Activated CD8-positive, alpha-beta T cell treated with anti-CD3 and anti-CD28 coated beads for 36 hours (primary cell): ENCODE data around the gene COL11A2. TPM values are rescaled to one million over a fixed set of nuclear protein-coding genes. Genes with fewer than 3 reads are reported as not detected.

Experiments used
- ATAC-seq: fragments of 200-7000 bp; cut with Tn5 transposase; one replicate; pipeline ENCODE4 v1.10.0; 2021; ENCODE audit warnings: mild to moderate bottlenecking, moderate library complexity
- CTCF ChIA-PET: fragments of 350-600 bp; sonication (Branson Sonifier 250); formaldehyde crosslinking; loops from one replicate; lab custom pipeline; 2021; ENCODE audit warnings: antibody characterized with exemption; lab: Charles Lee
- POLR2A ChIA-PET: fragments of 350-600 bp; sonication (Branson Sonifier 250); formaldehyde crosslinking; loops from one replicate; lab custom pipeline; 2021; ENCODE audit warnings: antibody characterized with exemption; lab: Charles Lee
- DNase-seq: peaks from one replicate; pipeline ENCODE4 v3.0.0-alpha.2; 2020
- H3K27ac Mint-ChIP-seq: one replicate; pipeline ENCODE4 v1.8.0; 2021; ENCODE audit warnings: mild to moderate bottlenecking, mixed read lengths
- H3K27me3 Mint-ChIP-seq: one replicate; pipeline ENCODE4 v1.8.0; 2021; ENCODE audit warnings: mixed read lengths
- H3K36me3 Mint-ChIP-seq: one replicate; pipeline ENCODE4 v1.8.0; 2021; ENCODE audit warnings: low read depth, mixed read lengths
- H3K4me1 Mint-ChIP-seq: one replicate; pipeline ENCODE4 v1.8.0; 2021; ENCODE audit warnings: low read depth, mixed read lengths
- H3K4me3 Mint-ChIP-seq: one replicate; pipeline ENCODE4 v1.8.0; 2021; ENCODE audit warnings: mild to moderate bottlenecking, moderate library complexity, mixed read lengths
- H3K9me3 Mint-ChIP-seq: one replicate; pipeline ENCODE4 v1.8.0; 2021; ENCODE audit warnings: mixed read lengths
- intact Hi-C: fragments of 100-400 bp; cut with micrococcal nuclease; formaldehyde crosslinking; loops from one replicate; pipeline ENCODE4 v1.10.0; 2022
- total RNA-seq, 2 experiments: library from RNA; stranded (reverse); gene quantifications; one replicate each; pipeline ENCODE4 v1.2.3, GENCODE V29; 2021
- TF ChIP-seq, protein P1 (sequence below): fragments of 200-600 bp; IDR thresholded peaks from one replicate; pipeline ENCODE4 v1.8.0; 2022; ENCODE audit warnings: antibody characterized with exemption, mild to moderate bottlenecking

Gene COL11A2
- total RNA-seq, 2 experiments from 2014 or later = 1.3 to 1.4 TPM

DNA sequence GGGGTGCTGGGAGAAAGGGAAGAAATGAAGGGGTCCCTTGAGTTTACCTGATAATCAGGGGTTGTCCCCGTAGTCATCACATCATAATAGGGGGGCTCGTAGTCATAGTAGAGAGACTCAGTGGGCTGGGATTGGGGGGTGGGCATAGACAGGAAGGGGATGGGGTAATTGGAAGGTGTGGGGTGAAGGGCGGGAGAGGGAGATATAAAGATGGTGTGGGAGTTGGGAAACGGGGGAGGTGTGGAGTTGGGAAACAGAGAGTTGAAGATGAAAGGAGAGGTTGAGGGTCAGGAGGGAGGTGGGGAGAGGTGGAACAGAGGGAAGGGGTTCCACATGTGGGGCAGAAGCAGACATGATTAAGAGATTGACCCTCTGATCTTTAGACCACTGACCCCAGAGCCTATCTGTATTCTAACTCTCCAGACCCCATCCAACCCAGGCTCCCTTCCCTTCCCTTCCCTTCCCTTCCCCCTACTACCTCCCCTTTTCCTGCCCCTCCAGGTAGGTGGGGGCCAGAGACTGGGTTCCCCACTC, 6.5 kb downstream of the COL11A2 start:
- H3K4me1 Mint-ChIP-seq = peaks cover 19% of the 10 kb centered on the region

DNA sequence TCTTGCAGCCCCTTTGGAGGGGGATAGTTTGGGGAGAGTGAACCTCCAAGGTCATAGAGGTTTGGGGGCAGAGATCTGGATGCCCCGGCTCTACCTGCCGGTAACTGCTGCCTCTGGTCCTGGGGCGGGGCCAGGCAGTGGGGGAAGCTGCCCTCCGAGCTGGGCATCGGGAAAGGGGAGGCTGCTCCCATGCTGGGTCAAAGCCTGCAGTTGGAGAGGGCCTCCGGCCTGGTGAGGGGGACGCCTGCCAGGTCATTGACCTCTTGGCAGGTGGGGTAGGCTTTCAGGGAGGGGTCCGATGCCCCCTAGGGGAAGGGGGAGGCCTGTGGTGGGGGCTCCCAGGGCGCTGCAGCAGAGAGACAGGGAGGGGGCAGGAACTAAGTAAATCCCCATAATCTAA, 7.1 kb downstream of the COL11A2 start:
- no peak for ATAC-seq
- CTCF ChIA-PET = no interaction called here
- no peak for DNase-seq
- Mint-ChIP-seq H3K4me3 (no peak overlapping the region), H3K4me1 (peaks cover 19% of the 10 kb centered on the region), H3K27ac (no peak overlapping the region), H3K9me3 (peaks cover 16% of the 10 kb centered on the region), H3K27me3 (peaks cover 2% of the 10 kb centered on the region), H3K36me3 (peaks cover 18% of the 10 kb centered on the region)
- intact Hi-C loops = no loop called here
- TF ChIP-seq, protein P1, sequence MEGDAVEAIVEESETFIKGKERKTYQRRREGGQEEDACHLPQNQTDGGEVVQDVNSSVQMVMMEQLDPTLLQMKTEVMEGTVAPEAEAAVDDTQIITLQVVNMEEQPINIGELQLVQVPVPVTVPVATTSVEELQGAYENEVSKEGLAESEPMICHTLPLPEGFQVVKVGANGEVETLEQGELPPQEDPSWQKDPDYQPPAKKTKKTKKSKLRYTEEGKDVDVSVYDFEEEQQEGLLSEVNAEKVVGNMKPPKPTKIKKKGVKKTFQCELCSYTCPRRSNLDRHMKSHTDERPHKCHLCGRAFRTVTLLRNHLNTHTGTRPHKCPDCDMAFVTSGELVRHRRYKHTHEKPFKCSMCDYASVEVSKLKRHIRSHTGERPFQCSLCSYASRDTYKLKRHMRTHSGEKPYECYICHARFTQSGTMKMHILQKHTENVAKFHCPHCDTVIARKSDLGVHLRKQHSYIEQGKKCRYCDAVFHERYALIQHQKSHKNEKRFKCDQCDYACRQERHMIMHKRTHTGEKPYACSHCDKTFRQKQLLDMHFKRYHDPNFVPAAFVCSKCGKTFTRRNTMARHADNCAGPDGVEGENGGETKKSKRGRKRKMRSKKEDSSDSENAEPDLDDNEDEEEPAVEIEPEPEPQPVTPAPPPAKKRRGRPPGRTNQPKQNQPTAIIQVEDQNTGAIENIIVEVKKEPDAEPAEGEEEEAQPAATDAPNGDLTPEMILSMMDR = no peak
- POLR2A ChIA-PET = no interaction called here

More for the DNA sequence above, 6.5 kb downstream of the COL11A2 start:
- intact Hi-C loops = no loop called here
- TF ChIP-seq, protein P1 = no peak
- ChIA-PET CTCF (no interaction called here), POLR2A (interaction anchor here (0.8 kb wide), 1 partner anchor 10 kb away, joined by 3 read pairs; no protein-coding TSS in a partner anchor)
- Mint-ChIP-seq H3K27me3 (peaks cover 5% of the 10 kb centered on the region), H3K4me3 (no peak overlapping the region), H3K36me3 (peaks cover 18% of the 10 kb centered on the region), H3K9me3 (peaks cover 16% of the 10 kb centered on the region), H3K27ac (no peak overlapping the region)
- no peak for DNase-seq
- no peak for ATAC-seq

DNA sequence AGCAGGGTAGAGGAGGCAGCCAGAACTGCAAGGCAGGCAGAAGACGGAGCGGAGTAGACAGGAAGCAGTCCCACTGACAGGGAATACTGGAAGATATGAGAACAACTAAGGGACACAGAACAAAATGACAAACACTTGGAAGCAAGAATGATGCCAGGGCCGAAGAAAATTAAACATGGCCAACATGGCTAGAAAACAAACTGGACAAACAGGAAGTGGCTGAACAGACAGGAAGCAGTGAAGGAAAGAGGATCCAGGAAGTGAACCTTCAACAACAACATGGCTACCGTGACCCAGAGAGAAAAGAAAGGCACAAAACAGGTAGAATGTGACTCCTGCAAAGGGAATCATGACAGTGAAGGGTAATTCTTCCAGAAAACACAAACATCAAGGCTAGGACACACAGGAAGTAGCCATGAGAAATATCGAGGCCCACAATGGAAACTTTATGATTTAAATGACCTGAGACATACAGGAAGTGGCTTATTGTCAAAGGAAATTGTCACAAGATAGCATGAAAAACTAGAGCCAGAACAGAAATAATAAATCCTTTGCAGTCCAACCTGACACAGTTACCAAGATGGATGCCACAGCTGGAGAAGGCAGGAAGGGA, 9.1 kb downstream of the COL11A2 start:
- H3K4me1 Mint-ChIP-seq = peaks cover 19% of the 10 kb centered on the region
- intact Hi-C loops = no loop called here
- H3K4me3 Mint-ChIP-seq = peak overlapping the region; percentile 53
- CTCF ChIA-PET = interaction anchor here (0.9 to 1.5 kb wide), 3 partner anchors 14 to 65 kb away, joined by 3 to 18 read pairs (median 11); no protein-coding TSS in a partner anchor
- H3K27ac Mint-ChIP-seq = peak overlapping the region; percentile 99
- TF ChIP-seq, protein P1 = no peak
- ATAC-seq (peak; percentile 54), DNase-seq (no peak)
- H3K9me3 Mint-ChIP-seq = peaks cover 16% of the 10 kb centered on the region
- POLR2A ChIA-PET = interaction anchor here (0.8 to 1.6 kb wide), 6 partner anchors 10 to 88 kb away, joined by 3 to 6 read pairs (median 4); partner anchors contain the start of genes RING1 and VPS52
- H3K27me3 Mint-ChIP-seq = peaks cover 2% of the 10 kb centered on the region
- H3K36me3 Mint-ChIP-seq = peaks cover 18% of the 10 kb centered on the region

DNA sequence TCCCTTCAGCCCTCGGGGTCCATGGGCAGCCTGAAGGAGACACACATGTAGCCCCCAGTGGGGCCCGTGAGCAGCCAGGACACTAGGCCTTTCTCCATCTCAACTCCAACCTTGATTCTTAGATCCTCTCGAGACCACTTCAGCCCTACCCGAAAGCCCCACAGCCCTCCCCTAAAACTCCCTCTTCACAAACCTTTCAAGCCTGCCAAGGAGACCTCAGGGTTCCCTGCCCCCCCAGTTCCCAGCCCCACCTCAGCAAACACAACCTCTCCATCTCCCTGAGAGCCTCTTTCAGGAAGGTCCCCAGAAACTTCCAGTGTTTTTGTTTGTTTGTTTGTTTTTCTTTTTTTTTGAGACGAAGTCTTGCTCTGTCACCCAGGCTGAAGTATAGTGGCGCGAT, 11.1 kb downstream of the COL11A2 start:
- intact Hi-C loops = no loop called here
- no peak overlapping the region for H3K4me3 Mint-ChIP-seq
- TF ChIP-seq, protein P1 = no peak
- no peaks in the 10 kb centered on the region for H3K27me3 Mint-ChIP-seq
- ATAC-seq (no peak), DNase-seq (no peak)
- peaks cover 18% of the 10 kb centered on the region for H3K36me3 Mint-ChIP-seq
- ChIA-PET POLR2A (interaction anchor here (1.2 kb wide), 1 partner anchor 11 kb away, joined by 3 read pairs; no protein-coding TSS in a partner anchor), CTCF (no interaction called here)
- H3K9me3 Mint-ChIP-seq = peaks cover 16% of the 10 kb centered on the region
- peaks cover 19% of the 10 kb centered on the region for H3K4me1 Mint-ChIP-seq
- no peak overlapping the region for H3K27ac Mint-ChIP-seq
